Uterus (tissue), 4 donors: ENCODE data around the gene DDX31. TPM values are rescaled to one million over a fixed set of nuclear protein-coding genes. Genes with fewer than 3 reads are reported as not detected.

ENCODE experiments used
- DNase-seq, 2 donors: peaks; one replicate each; pipeline ENCODE4 v3.0.0-alpha.2; 2019 to 2020
- H3K27ac ChIP-seq, 2 donors: fragments of 200-600 bp; sonication (generic); 1 replicate in 1 of 2; 2 replicates in 1 of 2; pipeline ENCODE4 v1.5.1; 2016 to 2018
- H3K27me3 ChIP-seq, 2 donors: fragments of 200-600 bp; sonication (generic); one replicate each; pipeline ENCODE4 v1.5.1; 2018 to 2019; ENCODE audit warnings: control low read depth in 1 of 2
- H3K36me3 ChIP-seq, 2 donors: fragments of 200-600 bp; sonication (generic); one replicate each; pipeline ENCODE4 v1.5.1; 2019; ENCODE audit warnings: control low read depth in 1 of 2
- H3K4me1 ChIP-seq, 2 donors: fragments of 200-600 bp; sonication (generic); one replicate each; pipeline ENCODE4 v1.5.1; 2018 to 2019; ENCODE audit warnings: control low read depth in 1 of 2
- H3K4me3 ChIP-seq, 2 donors: fragments of 200-600 bp; sonication (generic); 1 replicate in 1 of 2; 2 replicates in 1 of 2; pipeline ENCODE4 v1.5.1; 2018 to 2019; ENCODE audit warnings: mild to moderate bottlenecking in 1 of 2
- H3K9me3 ChIP-seq, 2 donors: fragments of 200-600 bp; sonication (generic); one replicate each; pipeline ENCODE4 v1.5.1; 2019; ENCODE audit warnings: control low read depth in 1 of 2
- POLR2A ChIP-seq, 2 donors: fragments of 450-650 bp; IDR thresholded peaks; one replicate each; pipeline ENCODE4 v1.6.1; 2016; ENCODE audit warnings: antibody characterized with exemption in 2 of 2, mild to moderate bottlenecking in 1 of 2, moderate library complexity in 1 of 2
- intact Hi-C: fragments of 100-400 bp; cut with DNase I; formaldehyde crosslinking; loops from one replicate; pipeline ENCODE4 v1.15.1; 2023; ENCODE audit warnings: low total_unique reads
- total RNA-seq, 4 donors: library from RNA; depleted of rRNA in 3 of 4; stranded (reverse); fragments of >200 nt in 3 of 4; gene quantifications; one replicate each; pipeline versions ENCODE4 v1.1.0 to v1.2.4, GENCODE V29; 2014 to 2023
- TF ChIP-seq, protein P1 (sequence below), 4 experiments: fragments of 200-600 bp in 2 of 4; fragments of 450-650 bp in 2 of 4; sonication (generic) in 2 of 4; IDR thresholded peaks; one replicate each; pipeline ENCODE4 v1.5.1; 2016 to 2019; ENCODE audit warnings: antibody characterized with exemption in 4 of 4, mild to moderate bottlenecking in 2 of 4, moderate library complexity in 1 of 4
- donor health status: DM: yes; HTN: yes; CAD: no.

DDX31 gene
- total RNA-seq, 4 donors from 2014 or later, result 5.9 to 17.7 (median 10.5) TPM

DNA sequence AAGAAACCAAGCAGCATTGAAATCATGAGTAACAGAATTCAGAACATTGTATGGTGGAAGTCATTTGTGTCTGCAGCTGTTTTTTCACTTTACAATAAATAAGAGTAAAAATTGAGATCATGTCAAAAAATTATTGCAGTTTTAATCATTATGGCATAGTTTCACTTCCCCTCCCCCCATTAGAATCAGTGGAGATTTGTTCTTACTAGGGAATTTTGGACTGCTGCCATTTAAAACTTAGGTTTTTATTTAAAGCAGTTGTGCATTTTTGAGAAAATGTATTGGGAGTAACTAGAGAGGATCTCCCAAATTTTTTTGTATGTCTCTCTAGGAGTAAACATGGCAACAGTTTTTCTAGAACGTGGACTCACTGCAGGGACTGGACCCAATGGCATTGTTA lies 20.9 kb upstream of the DDX31 start:
- no peak for DNase-seq
- Histone ChIP-seq H3K36me3 (no peaks in the 10 kb centered on the region), H3K4me3 (no peak overlapping the region), H3K27ac (no peak overlapping the region), H3K4me1 (no peaks in the 10 kb centered on the region), H3K27me3 (no peaks in the 10 kb centered on the region), H3K9me3 (no peaks in the 10 kb centered on the region)
- TF ChIP-seq, protein P1, sequence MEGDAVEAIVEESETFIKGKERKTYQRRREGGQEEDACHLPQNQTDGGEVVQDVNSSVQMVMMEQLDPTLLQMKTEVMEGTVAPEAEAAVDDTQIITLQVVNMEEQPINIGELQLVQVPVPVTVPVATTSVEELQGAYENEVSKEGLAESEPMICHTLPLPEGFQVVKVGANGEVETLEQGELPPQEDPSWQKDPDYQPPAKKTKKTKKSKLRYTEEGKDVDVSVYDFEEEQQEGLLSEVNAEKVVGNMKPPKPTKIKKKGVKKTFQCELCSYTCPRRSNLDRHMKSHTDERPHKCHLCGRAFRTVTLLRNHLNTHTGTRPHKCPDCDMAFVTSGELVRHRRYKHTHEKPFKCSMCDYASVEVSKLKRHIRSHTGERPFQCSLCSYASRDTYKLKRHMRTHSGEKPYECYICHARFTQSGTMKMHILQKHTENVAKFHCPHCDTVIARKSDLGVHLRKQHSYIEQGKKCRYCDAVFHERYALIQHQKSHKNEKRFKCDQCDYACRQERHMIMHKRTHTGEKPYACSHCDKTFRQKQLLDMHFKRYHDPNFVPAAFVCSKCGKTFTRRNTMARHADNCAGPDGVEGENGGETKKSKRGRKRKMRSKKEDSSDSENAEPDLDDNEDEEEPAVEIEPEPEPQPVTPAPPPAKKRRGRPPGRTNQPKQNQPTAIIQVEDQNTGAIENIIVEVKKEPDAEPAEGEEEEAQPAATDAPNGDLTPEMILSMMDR (IDR thresholded peaks at IDR 0.05), result no peak
- no peak for TF ChIP-seq POLR2A (IDR thresholded peaks at IDR 0.05)
- intact Hi-C loops, result no loop called here

DNA sequence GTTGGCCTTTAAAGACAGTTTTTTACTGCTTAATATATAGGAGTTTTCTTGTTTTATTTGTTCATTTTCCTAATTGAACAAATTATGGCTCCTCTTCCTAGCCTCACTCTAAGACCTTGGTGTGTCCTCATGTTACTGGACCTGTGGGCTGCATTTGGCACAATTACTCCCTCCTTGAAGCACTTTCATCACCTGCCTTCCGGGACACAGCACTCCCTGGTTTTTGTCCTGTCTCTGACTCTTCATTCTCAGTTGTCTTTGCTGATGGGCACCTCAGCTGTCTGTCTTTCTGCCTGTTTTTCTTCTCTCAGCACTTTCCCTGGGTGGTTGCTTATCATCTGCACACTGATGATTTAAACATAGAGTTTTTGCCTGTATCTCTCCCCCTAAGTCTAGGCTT lies 14.1 kb upstream of the DDX31 start:
- Histone ChIP-seq H3K27me3 (no peaks in the 10 kb centered on the region), H3K9me3 (no peaks in the 10 kb centered on the region), H3K36me3 (no peaks in the 10 kb centered on the region), H3K4me3 (no peak overlapping the region), H3K27ac (no peak overlapping the region), H3K4me1 (no peaks in the 10 kb centered on the region)
- TF ChIP-seq, protein P1 (IDR thresholded peaks at IDR 0.05), result no peak
- TF ChIP-seq POLR2A (IDR thresholded peaks at IDR 0.05), result no peak
- DNase-seq, result no peak
- intact Hi-C loops, result no loop called here

DNA sequence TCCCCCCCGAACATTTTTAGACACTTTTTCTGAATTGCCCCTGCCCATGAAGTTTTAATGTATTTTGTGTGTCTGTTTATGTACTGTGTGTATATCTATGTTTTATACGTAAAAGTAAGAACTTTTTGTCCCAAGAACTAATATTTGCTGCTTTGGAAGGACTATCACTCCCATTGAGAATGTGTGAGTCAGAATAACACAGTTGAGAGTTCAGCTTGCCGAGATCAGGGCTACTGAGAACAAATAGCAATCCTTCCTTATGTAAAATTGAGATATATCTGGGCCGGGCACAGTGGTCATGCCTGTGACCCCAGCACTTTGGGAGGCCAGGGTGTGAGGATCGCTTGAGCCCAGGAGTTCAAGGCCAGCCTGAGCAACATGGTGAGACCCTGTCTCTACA lies 11.8 kb upstream of the DDX31 start:
- Histone ChIP-seq H3K36me3 (no peaks in the 10 kb centered on the region), H3K27me3 (no peaks in the 10 kb centered on the region), H3K4me1 (no peaks in the 10 kb centered on the region), H3K27ac (no peak overlapping the region), H3K9me3 (no peaks in the 10 kb centered on the region), H3K4me3 (no peak overlapping the region)
- DNase-seq, result no peak
- intact Hi-C loops, result no loop called here
- TF ChIP-seq POLR2A (IDR thresholded peaks at IDR 0.05), result no peak
- TF ChIP-seq, protein P1 (IDR thresholded peaks at IDR 0.05), result no peak

DNA sequence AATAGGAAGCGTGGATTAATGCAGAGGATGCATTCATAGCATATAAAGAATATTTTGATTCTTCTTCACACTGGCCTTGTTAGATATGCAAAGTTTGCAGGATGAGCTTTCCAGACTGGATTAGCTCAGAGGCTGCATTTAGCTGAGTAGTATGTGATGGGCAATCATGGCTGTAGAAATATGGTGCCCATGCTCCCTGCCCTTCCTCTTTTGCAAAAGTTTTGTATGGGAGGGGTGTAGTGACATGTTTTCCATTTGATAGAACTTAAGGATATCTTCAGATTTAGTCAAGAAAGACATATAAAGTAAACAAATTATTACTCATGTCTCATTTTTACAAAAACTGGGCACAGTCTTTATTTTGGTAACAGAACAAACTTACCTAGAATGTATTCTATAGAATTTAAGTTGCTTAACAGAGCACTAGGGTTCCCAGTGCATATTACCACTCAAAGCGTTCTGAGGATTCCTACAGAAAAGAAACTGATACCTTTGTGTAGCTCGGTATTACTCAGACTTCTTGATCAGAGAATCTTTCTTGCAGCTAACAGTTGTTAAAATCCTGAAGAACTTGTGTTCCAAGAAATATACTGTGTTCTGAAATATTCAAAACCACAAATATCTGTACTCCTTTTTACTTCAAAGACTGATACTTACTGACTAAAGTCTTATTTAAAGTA lies 10.3 kb upstream of the DDX31 start:
- Histone ChIP-seq H3K4me1 (no peaks in the 10 kb centered on the region), H3K36me3 (no peaks in the 10 kb centered on the region), H3K27me3 (no peaks in the 10 kb centered on the region), H3K27ac (no peak overlapping the region), H3K9me3 (no peaks in the 10 kb centered on the region), H3K4me3 (no peak overlapping the region)
- no peak for TF ChIP-seq POLR2A (IDR thresholded peaks at IDR 0.05)
- TF ChIP-seq, protein P1 (IDR thresholded peaks at IDR 0.05), result no peak
- DNase-seq, result no peak
- intact Hi-C loops, result no loop called here

DNA sequence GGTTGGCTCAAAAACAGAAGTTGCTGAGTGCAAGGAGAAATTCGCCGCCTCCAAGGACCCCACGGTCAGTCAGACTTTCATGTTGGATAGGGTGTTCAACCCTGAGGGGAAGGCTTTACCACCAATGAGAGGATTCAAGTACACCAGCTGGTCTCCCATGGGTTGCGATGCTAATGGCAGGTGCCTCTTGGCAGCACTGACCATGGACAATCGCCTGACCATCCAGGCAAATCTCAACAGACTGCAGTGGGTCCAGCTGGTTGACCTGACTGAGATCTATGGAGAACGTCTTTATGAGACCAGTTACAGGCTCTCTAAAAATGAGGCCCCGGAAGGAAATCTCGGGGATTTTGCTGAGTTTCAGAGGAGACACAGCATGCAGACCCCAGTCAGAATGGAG lies 8.2 kb upstream of the DDX31 start:
- no peak overlapping the region for H3K27ac ChIP-seq
- no peaks in the 10 kb centered on the region for H3K27me3 ChIP-seq
- H3K36me3 ChIP-seq, result no peaks in the 10 kb centered on the region
- no peak overlapping the region for H3K4me3 ChIP-seq
- H3K4me1 ChIP-seq, result no peaks in the 10 kb centered on the region
- DNase-seq, result no peak
- intact Hi-C loops, result no loop called here
- no peak for TF ChIP-seq POLR2A (IDR thresholded peaks at IDR 0.05)
- no peaks in the 10 kb centered on the region for H3K9me3 ChIP-seq

DNA sequence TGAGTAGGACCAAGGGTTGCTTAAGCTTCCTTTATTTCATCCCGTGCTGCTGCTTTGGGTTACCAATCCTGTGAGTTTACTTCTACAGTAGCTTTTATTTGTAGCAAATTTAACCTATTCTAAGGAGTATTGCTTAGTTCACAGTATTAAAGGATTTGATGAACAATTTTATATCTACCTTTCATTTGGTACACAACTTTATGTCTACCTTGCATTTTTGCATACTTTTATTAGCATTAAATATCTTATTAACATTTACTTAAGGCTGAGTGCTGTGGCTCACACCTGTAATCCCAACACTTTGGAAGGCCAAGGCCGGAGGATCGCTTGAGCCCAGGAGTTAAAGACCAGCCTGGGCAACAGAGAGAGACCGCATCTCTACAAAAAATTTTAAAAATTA lies 4.7 kb upstream of the DDX31 start:
- Histone ChIP-seq H3K4me3 (no peak overlapping the region), H3K4me1 (peaks cover 7 to 8% of the 10 kb centered on the region in 2 donors), H3K27me3 (no peaks in the 10 kb centered on the region), H3K9me3 (no peaks in the 10 kb centered on the region), H3K27ac (no peak overlapping the region), H3K36me3 (no peaks in the 10 kb centered on the region)
- TF ChIP-seq, protein P1 (IDR thresholded peaks at IDR 0.05), result no peak
- no peak for TF ChIP-seq POLR2A (IDR thresholded peaks at IDR 0.05)
- intact Hi-C loops, result no loop called here
- no peak for DNase-seq
